Limb (tissue), 2 donors: ENCODE results near the gene ERFE.
A peak's percentile ranks its signal among the peaks of the same experiment; 100 is the strongest.

Experiments
- DNase-seq, 2 donors: peaks; one replicate each; pipeline ENCODE4 v3.0.0-alpha.2; 2016; ENCODE audit errors: extremely low spot score in 2 of 2

Gene ERFE

GRCh38 chr2:238139196-238140039, 19.4 kb upstream of the ERFE start:
- DNase-seq: no peak

- DNase-seq: no peak
Measured at GRCh38 chr2:238140040-238140439, 18.7 kb upstream of the ERFE start.

DNA sequence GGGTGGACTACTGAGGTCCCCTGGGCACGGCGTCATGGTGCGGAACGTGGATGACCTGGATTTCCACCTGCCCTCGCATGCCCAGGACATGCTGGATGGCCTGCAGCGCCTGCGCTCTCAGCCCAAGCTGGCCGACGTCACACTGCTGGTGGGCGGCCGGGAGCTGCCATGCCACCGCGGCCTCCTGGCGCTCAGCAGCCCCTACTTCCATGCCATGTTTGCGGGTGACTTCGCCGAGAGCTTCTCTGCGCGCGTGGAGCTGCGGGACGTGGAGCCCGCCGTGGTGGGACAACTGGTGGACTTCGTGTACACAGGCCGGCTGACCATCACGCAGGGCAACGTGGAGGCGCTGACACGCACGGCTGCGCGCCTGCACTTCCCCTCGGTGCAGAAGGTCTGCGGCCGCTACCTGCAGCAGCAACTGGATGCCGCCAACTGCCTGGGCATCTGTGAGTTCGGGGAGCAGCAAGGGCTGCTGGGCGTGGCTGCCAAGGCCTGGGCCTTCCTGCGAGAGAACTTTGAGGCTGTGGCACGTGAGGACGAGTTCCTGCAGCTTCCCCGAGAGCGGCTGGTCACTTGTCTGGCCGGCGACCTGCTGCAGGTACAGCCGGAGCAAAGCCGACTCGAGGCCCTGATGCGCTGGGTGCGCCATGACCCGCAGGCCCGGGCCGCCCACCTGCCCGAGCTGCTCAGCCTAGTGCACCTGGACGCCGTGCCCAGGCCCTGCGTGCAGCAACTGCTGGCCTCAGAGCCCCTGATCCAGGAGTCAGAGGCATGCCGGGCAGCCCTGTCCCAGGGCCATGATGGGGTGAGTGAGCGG, 17.8 kb upstream of the ERFE start:
- no peak for DNase-seq

GRCh38 chr2:238141541-238142318, 17.0 kb upstream of the ERFE start:
- DNase-seq: peak in 1 of 2 donors; percentile 44

GRCh38 chr2:238142382-238143205, 16.2 kb upstream of the ERFE start:
- no peak for DNase-seq

GRCh38 chr2:238143239-238143951, 15.4 kb upstream of the ERFE start:
- no peak for DNase-seq

- DNase-seq: no peak
Measured at GRCh38 chr2:238144262-238144661, 14.5 kb upstream of the ERFE start.

DNA sequence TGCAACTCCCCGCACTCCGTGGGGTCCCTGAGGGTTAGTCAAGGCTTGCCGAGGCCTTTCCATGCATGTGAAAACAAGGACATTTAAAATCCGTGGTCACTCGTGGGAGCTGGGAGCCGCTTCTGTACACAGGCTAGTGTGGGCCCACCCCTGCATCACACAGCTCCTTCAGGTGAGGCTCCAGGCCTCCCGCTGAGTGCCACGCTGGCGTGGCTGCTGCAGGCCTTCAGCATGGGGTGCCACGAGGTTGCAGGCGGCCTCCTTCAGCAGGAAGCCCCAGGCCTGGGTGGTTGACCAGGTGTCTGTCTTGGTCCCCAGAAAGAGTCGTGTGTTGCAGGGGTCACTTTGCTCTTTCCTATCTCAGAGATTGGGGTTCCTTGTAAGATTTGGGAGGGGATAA, 13.7 kb upstream of the ERFE start:
- DNase-seq: no peak

DNA sequence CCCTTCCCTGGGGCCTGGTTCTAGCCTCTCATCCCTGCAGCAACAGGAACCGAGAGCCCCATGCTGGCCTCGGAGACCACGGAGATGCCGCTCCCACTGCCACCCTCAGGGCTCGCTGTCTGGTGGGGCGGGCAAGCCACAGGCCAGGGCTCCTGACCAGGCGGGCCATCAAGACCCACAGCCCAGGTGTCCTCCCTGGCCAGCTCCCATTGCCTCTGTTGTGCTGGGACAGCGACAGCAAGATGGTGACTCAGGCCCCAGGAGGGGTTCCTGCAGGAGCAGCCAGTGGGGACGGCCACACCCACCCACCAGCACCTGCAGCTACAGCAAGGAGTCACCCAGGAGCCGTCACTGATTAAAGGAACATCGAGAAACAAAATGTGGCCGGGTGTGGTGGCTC, 12.9 kb upstream of the ERFE start:
- no peak for DNase-seq

GRCh38 chr2:238146884-238147544, 11.8 kb upstream of the ERFE start:
- DNase-seq: no peak

- no peak for DNase-seq
Measured at GRCh38 chr2:238148981-238149380, 9.8 kb upstream of the ERFE start.

DNA sequence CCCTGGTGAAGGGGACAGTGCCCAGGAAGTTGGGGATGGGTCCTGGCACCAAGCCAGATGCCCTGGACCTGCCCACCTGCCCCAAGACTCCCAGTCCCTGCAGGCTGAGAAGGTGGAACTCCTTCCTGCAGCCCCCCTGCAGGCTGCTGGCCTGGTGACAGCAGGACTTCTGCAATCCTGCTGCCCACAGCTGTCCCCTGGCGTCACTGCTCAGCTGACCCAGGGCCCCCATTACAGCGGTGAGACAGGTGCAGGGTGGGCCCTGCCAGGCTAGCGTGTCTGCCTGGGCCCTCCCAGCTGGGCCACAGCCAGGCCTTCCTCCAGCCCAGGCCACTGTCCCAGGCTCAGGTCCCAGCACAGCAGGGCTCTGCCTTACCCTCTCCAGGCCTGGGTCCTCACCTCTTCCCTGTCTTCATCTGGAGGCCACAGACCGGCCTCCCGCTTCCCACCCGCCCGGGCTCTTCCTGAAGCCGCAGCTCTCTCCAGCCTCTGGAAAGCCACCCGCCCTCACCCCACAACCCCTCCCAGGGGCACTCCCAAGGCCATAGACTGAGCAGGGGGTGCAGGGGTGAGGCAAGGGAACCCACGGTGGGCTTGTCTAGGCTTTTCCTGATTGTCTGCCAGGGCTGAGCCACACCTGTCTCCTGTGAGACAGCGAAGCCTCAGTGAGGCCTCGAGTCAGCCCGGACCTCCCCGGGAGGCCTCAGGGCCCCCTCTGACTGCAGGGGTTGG, 8.8 kb upstream of the ERFE start:
- DNase-seq: no peak

DNA sequence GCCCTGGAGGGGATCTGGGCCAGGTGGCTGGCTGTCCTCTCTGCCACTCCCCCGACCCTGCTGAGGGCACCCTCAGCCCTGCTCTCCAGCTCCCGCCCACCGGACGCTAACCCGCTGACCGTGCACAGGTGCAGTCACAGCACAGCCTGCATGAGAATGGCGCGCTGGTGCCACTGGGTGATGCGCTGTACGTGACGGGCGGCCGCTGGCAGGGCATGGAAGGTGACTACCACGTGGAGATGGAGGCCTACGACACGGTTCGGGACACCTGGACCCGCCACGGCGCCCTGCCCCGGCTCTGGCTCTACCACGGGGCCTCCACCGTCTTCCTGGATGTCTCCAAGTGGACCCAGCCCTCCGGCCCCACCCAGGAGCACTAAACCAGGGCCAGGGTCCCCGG, 8.1 kb upstream of the ERFE start:
- DNase-seq: no peak

GRCh38 chr2:238151205-238151604, 7.6 kb upstream of the ERFE start:
- DNase-seq: no peak

- DNase-seq: no peak
Measured at GRCh38 chr2:238151628-238152235, 7.0 kb upstream of the ERFE start.

GRCh38 chr2:238152771-238153688, 5.7 kb upstream of the ERFE start:
- DNase-seq: no peak

- DNase-seq: no peak
Measured at GRCh38 chr2:238154570-238154969, 4.2 kb upstream of the ERFE start.
